Measurements from ENCODE around the gene THOC5.

DNA sequence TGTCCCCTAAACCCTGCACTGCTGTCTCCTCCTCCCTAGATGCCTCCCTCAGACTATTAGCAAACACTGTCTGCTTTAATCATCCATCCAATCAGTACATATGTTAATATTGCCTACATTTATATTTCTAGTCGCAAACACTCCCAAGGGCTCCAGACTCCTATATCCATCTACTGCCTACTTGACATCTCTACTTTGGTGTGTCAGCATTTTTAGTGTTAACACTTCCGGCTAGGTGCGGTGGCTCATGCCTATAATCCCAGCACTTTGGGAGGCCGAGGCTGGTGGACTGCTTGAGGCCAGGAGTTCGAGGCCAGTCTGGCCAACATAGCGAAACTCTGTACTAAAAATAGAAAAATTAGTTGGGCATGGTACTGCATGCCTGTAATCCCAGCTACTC, 5.5 kb upstream of the THOC5 start:
- TF ChIP-seq, protein P1, sequence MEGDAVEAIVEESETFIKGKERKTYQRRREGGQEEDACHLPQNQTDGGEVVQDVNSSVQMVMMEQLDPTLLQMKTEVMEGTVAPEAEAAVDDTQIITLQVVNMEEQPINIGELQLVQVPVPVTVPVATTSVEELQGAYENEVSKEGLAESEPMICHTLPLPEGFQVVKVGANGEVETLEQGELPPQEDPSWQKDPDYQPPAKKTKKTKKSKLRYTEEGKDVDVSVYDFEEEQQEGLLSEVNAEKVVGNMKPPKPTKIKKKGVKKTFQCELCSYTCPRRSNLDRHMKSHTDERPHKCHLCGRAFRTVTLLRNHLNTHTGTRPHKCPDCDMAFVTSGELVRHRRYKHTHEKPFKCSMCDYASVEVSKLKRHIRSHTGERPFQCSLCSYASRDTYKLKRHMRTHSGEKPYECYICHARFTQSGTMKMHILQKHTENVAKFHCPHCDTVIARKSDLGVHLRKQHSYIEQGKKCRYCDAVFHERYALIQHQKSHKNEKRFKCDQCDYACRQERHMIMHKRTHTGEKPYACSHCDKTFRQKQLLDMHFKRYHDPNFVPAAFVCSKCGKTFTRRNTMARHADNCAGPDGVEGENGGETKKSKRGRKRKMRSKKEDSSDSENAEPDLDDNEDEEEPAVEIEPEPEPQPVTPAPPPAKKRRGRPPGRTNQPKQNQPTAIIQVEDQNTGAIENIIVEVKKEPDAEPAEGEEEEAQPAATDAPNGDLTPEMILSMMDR (IDR thresholded peaks at IDR 0.05) = no peak
- TF ChIP-seq POLR2A (IDR thresholded peaks at IDR 0.05) = no peak

All from adrenal gland (tissue), 5 donors.